HG02623 (cell line): ENCODE measurements around the gene ODF2L.
A peak's percentile ranks its signal among the peaks of the same experiment; 100 is the strongest.
"Not testable (repeated sequence)": the region's sequence is repeated elsewhere in the genome, so short reads cannot be mapped to it uniquely, and the experiment has no call there.

ENCODE experiments used
- ATAC-seq: cut with Tn5 transposase; IDR thresholded peaks from one replicate; pipeline ENCODE4 v1.9.1; 2021; ENCODE audit warnings: moderate library complexity; ENCODE audit not compliant: unreplicated experiment

Gene ODF2L

GRCh38 chr1:86387916-86388627 is 8.1 kb downstream of the ODF2L start:
- ATAC-seq: no peak

GRCh38 chr1:86382878-86383277 is 13.2 kb downstream of the ODF2L start:
- ATAC-seq: peak; percentile 56

GRCh38 chr1:86381223-86381622 is 14.9 kb downstream of the ODF2L start:
- ATAC-seq: no peak

- peak; percentile 72 for ATAC-seq
These were observed 15.8 kb downstream of the ODF2L start for GRCh38 chr1:86380257-86380861.

GRCh38 chr1:86378813-86379212 is 17.3 kb downstream of the ODF2L start:
- ATAC-seq: no peak

GRCh38 chr1:86377341-86377740 is 18.8 kb downstream of the ODF2L start:
- no peak for ATAC-seq

- no peak for ATAC-seq
These were observed 20.4 kb downstream of the ODF2L start for GRCh38 chr1:86375688-86376087.

- ATAC-seq: no peak
These were observed 25.5 kb downstream of the ODF2L start for GRCh38 chr1:86370601-86371022.

- ATAC-seq: no peak
These were observed 30.2 kb downstream of the ODF2L start for GRCh38 chr1:86365896-86366295.

GRCh38 chr1:86362807-86363206 is 33.3 kb downstream of the ODF2L start:
- ATAC-seq: no peak

GRCh38 chr1:86357796-86358195 is 38.3 kb downstream of the ODF2L start:
- ATAC-seq: no peak

- no peak for ATAC-seq
These were observed 39.9 kb downstream of the ODF2L start for GRCh38 chr1:86356247-86356646.

GRCh38 chr1:86352086-86352485 is 44.0 kb downstream of the ODF2L start:
- no peak for ATAC-seq

GRCh38 chr1:86350230-86350629 is 45.9 kb downstream of the ODF2L start:
- not testable (repeated sequence) for ATAC-seq

- no peak for ATAC-seq
These were observed 49.7 kb downstream of the ODF2L start for GRCh38 chr1:86346388-86346787.

GRCh38 chr1:86345042-86345441 is 51.1 kb downstream of the ODF2L start:
- no peak for ATAC-seq

- ATAC-seq: no peak
These were observed 56.2 kb downstream of the ODF2L start for GRCh38 chr1:86339906-86340305.

- no peak for ATAC-seq
These were observed 56.9 kb downstream of the ODF2L start for GRCh38 chr1:86339014-86339812.

GRCh38 chr1:86335916-86336315 is 60.2 kb downstream of the ODF2L start:
- ATAC-seq: no peak

GRCh38 chr1:86325264-86325663 is 70.9 kb downstream of the ODF2L start:
- no peak for ATAC-seq

- no peak for ATAC-seq
These were observed 71.8 kb downstream of the ODF2L start for GRCh38 chr1:86324130-86324822.
